CD4-positive, alpha-beta T cell (primary cell): ENCODE data around the gene RBM17. TPM values are rescaled to one million over a fixed set of nuclear protein-coding genes. Genes with fewer than 3 reads are reported as not detected.
"Not testable (repeated sequence)": the region's sequence is repeated elsewhere in the genome, so short reads cannot be mapped to it uniquely, and the experiment has no call there.

ENCODE experiments used
- ATAC-seq: fragments of 200-7000 bp; cut with Tn5 transposase; one replicate; pipeline ENCODE4 v1.10.0; 2022; ENCODE audit warnings: mild to moderate bottlenecking; ENCODE audit not compliant: poor library complexity
- CTCF ChIA-PET: fragments of 350-600 bp; sonication (Branson Sonifier 250); formaldehyde crosslinking; loops from one replicate; lab custom pipeline; 2021; ENCODE audit warnings: antibody characterized with exemption, inconsistent platforms; lab: Charles Lee
- POLR2A ChIA-PET: fragments of 350-600 bp; sonication (Branson Sonifier 250); formaldehyde crosslinking; loops from one replicate; lab custom pipeline; 2021; ENCODE audit warnings: antibody characterized with exemption, inconsistent platforms; lab: Charles Lee
- DNase-seq, 14 experiments: peaks; one replicate each; pipeline ENCODE4 v3.0.0-alpha.2; 2013 to 2020; ENCODE audit warnings: mixed read lengths in 2 of 14
- H3K27ac ChIP-seq, 2 donors: one replicate each; pipeline versions ENCODE4 v1.5.1 to v1.7.0; 2013; ENCODE audit warnings: low read length in 2 of 2, low read depth in 1 of 2, mild to moderate bottlenecking in 1 of 2
- H3K27me3 ChIP-seq, 2 experiments: 1 replicate in 1 of 2; 2 replicates in 1 of 2; pipeline versions ENCODE4 v1.6.1 to v1.7.0; 2013; ENCODE audit warnings: low read length in 2 of 2, control low read depth in 1 of 2, mild to moderate bottlenecking in 1 of 2, moderate library complexity in 1 of 2; ENCODE audit not compliant: insufficient read depth in 2 of 2, control insufficient read depth in 1 of 2
- H3K36me3 ChIP-seq: one replicate; pipeline ENCODE4 v1.6.1; 2013; ENCODE audit warnings: low read length, control low read depth; ENCODE audit not compliant: insufficient read depth
- H3K4me1 ChIP-seq: one replicate; pipeline ENCODE4 v1.6.1; 2013; ENCODE audit warnings: low read length, control low read depth; ENCODE audit not compliant: insufficient read depth
- H3K4me3 ChIP-seq: one replicate; pipeline ENCODE4 v1.5.1; 2013; ENCODE audit warnings: mild to moderate bottlenecking, low read length, moderate library complexity
- H3K9me3 ChIP-seq, 2 experiments: 1 replicate in 1 of 2; 2 replicates in 1 of 2; pipeline versions ENCODE4 v1.6.1 to v1.7.0; 2013; ENCODE audit warnings: low read length in 2 of 2, mild to moderate bottlenecking in 2 of 2, control low read depth in 1 of 2, moderate library complexity in 1 of 2; ENCODE audit not compliant: control insufficient read depth in 1 of 2, insufficient read depth in 1 of 2
- H3K27ac Mint-ChIP-seq: one replicate; pipeline ENCODE4 v1.8.0; 2020; ENCODE audit warnings: mixed read lengths
- H3K27me3 Mint-ChIP-seq: one replicate; pipeline ENCODE4 v1.8.0; 2021; ENCODE audit warnings: mixed read lengths
- H3K36me3 Mint-ChIP-seq: one replicate; pipeline ENCODE4 v1.8.0; 2021; ENCODE audit warnings: low read depth, mixed read lengths
- H3K4me1 Mint-ChIP-seq: one replicate; pipeline ENCODE4 v1.8.0; 2021; ENCODE audit warnings: low read depth, mixed read lengths
- H3K4me3 Mint-ChIP-seq: one replicate; pipeline ENCODE4 v1.8.0; 2020; ENCODE audit warnings: mild to moderate bottlenecking, mixed read lengths
- H3K9me3 Mint-ChIP-seq: one replicate; pipeline ENCODE4 v1.8.0; 2020; ENCODE audit warnings: mixed read lengths
- CTCF ChIP-seq: fragments of 200-600 bp; IDR thresholded peaks from one replicate; pipeline ENCODE4 v1.8.0; 2022; ENCODE audit warnings: antibody characterized with exemption, mild to moderate bottlenecking
- intact Hi-C, 2 experiments: fragments of 100-400 bp; cut with DNase I in 1 of 2; cut with micrococcal nuclease in 1 of 2; formaldehyde crosslinking; loops; one replicate each; pipeline versions ENCODE4 v1.15.1 to v1.9.0; 2023 to 2025; cut with DNase I, micrococcal nuclease
- total RNA-seq, 174 experiments: library from RNA in 2 of 174; stranded (reverse) in 2 of 174; gene quantifications; one replicate each; pipeline ENCODE4 v1.2.3 and lab custom pipeline; 2021 to 2026

The RBM17 gene
- total RNA-seq, 2 experiments from 2014 or later, result 143 to 150 TPM

- Histone ChIP-seq H3K4me3 (peak overlapping the region; percentile 63), H3K36me3 (no peaks in the 10 kb centered on the region), H3K4me1 (peaks cover 58% of the 10 kb centered on the region), H3K27me3 (no peaks in the 10 kb centered on the region), H3K9me3 (no peaks in the 10 kb centered on the region), H3K27ac (no peak overlapping the region)
- H3K4me3 Mint-ChIP-seq, result peak overlapping the region; percentile 94
- H3K9me3 Mint-ChIP-seq, result no peaks in the 10 kb centered on the region
- no peaks in the 10 kb centered on the region for H3K27me3 Mint-ChIP-seq
- intact Hi-C loops, result no loop called here
- no peaks in the 10 kb centered on the region for H3K36me3 Mint-ChIP-seq
- CTCF ChIA-PET, result interaction anchor here (1.1 to 3.8 kb wide), 4 partner anchors 9 to 47 kb away, joined by 4 to 24 read pairs (median 13); no protein-coding TSS in a partner anchor
- ATAC-seq (no peak), DNase-seq (peak in 2 of 14 experiments; percentile 31 to 32)
- POLR2A ChIA-PET, result interaction anchor here (0.6 to 3.7 kb wide), 5 partner anchors 9 to 614 kb away, joined by 3 to 26 read pairs (median 4); no protein-coding TSS in a partner anchor
- peaks cover 69% of the 10 kb centered on the region for H3K4me1 Mint-ChIP-seq
- peak overlapping the region; percentile 76 for H3K27ac Mint-ChIP-seq
- no peak for TF ChIP-seq CTCF
Observed at GRCh38 chr10:6061056-6061455, 27.8 kb upstream of the RBM17 start.

GRCh38 chr10:6062101-6062771 is 26.6 kb upstream of the RBM17 start, which contains the start of gene IL2RA:
TSS of gene IL2RA (minus strand) at chr10:6062367. CDS start at chr10:6062151, 216 bp downstream.
- TF ChIP-seq CTCF, result no peak
- no peaks in the 10 kb centered on the region for H3K36me3 ChIP-seq
- intact Hi-C loops, result loop anchor here in 1 of 2 experiments (1.0 kb wide), 2 partner anchors 11 to 48 kb away; no protein-coding TSS in a partner anchor
- H3K27me3 ChIP-seq, result no peaks in the 10 kb centered on the region
- H3K27ac ChIP-seq, result peak within 1 kb of the TSS; percentile 23 to 71
- H3K4me3 Mint-ChIP-seq, result peak within 1 kb of the TSS; percentile 94
- H3K4me3 ChIP-seq, result peak within 1 kb of the TSS; percentile 63
- ChIA-PET CTCF (interaction anchor here (0.6 to 3.8 kb wide), 6 partner anchors 10 to 91 kb away, joined by 3 to 24 read pairs (median 4); no protein-coding TSS in a partner anchor), POLR2A (interaction anchor here (0.7 to 3.7 kb wide), 7 partner anchors 10 to 348 kb away, joined by 3 to 26 read pairs (median 5); no protein-coding TSS in a partner anchor)
- peaks cover 69% of the 10 kb centered on the region for H3K4me1 Mint-ChIP-seq
- no peaks in the 10 kb centered on the region for H3K36me3 Mint-ChIP-seq
- H3K27me3 Mint-ChIP-seq, result no peaks in the 10 kb centered on the region
- H3K27ac Mint-ChIP-seq, result peak within 1 kb of the TSS; percentile 76
- peaks cover 52% of the 10 kb centered on the region for H3K4me1 ChIP-seq
- peak; percentile 87 for ATAC-seq
- H3K9me3 ChIP-seq, result no peaks in the 10 kb centered on the region
- H3K9me3 Mint-ChIP-seq, result no peaks in the 10 kb centered on the region
- DNase-seq, result peak in 12 of 14 experiments; percentile 28 to 90 (median 51)

DNA sequence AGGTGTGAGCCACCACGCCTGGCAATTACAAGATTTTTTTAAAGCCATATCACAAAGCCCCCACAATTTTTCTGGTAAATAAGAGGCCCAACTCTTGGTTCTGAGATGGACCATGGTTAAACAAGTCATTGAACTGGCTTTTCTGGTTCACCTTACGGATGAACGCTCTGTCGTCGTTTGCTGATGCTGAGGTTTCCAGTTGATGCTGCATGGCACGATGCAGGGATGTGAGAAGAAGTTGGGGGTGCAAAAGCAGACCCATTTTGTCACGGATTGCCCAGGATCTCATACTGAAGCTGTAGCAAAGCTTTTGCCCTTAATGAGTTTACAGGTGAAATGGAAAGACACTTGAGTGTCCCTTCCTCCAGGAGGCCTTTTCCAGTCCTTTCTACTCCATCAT is 24.7 kb upstream of the RBM17 start:
- Mint-ChIP-seq H3K4me1 (peaks cover 76% of the 10 kb centered on the region), H3K27ac (no peak overlapping the region), H3K9me3 (no peaks in the 10 kb centered on the region), H3K27me3 (no peaks in the 10 kb centered on the region), H3K4me3 (peak overlapping the region; percentile 13), H3K36me3 (no peaks in the 10 kb centered on the region)
- no peak overlapping the region for H3K4me3 ChIP-seq
- DNase-seq, result no peak
- ChIA-PET CTCF (interaction anchor here (3.7 to 3.8 kb wide), 2 partner anchors 12 to 22 kb away, joined by 22 to 24 read pairs; no protein-coding TSS in a partner anchor), POLR2A (interaction anchor here (1.8 to 3.7 kb wide), 2 partner anchors 12 to 20 kb away, joined by 5 to 26 read pairs; no protein-coding TSS in a partner anchor)
- no peaks in the 10 kb centered on the region for H3K36me3 ChIP-seq
- ATAC-seq, result no peak
- no peak for TF ChIP-seq CTCF
- H3K27me3 ChIP-seq, result no peaks in the 10 kb centered on the region
- intact Hi-C loops, result loop anchor here in 1 of 2 experiments (2.0 kb wide), 1 partner anchor 17 kb away; no protein-coding TSS in a partner anchor
- no peaks in the 10 kb centered on the region for H3K9me3 ChIP-seq
- no peak overlapping the region for H3K27ac ChIP-seq
- peaks cover 64% of the 10 kb centered on the region for H3K4me1 ChIP-seq

- DNase-seq, H3K36me3 Mint-ChIP-seq, H3K27ac Mint-ChIP-seq, H3K27me3 ChIP-seq, H3K27ac ChIP-seq, H3K9me3 Mint-ChIP-seq, H3K9me3 ChIP-seq, POLR2A ChIA-PET, H3K4me3 ChIP-seq, H3K27me3 Mint-ChIP-seq, CTCF ChIA-PET, H3K36me3 ChIP-seq, ATAC-seq: not testable (repeated sequence)
- peaks cover 76% of the 10 kb centered on the region for H3K4me1 Mint-ChIP-seq
- H3K4me1 ChIP-seq, result peaks cover 64% of the 10 kb centered on the region
- intact Hi-C loops, result loop anchor here in 1 of 2 experiments (2.0 kb wide), 1 partner anchor 16 kb away; no protein-coding TSS in a partner anchor
- peak overlapping the region; percentile 30 for H3K4me3 Mint-ChIP-seq
Observed at GRCh38 chr10:6064726-6065125, 24.1 kb upstream of the RBM17 start.
